Measurements from ENCODE around the gene CCT8. TPM values are rescaled to one million over a fixed set of nuclear protein-coding genes. Genes with fewer than 3 reads are reported as not detected.

Gene CCT8
- total and polyA plus RNA-seq, 10 of the 15 experiments (the other 5 are each of a cell fraction or from before 2014, with no cell fraction given) = 321 to 696 (median 471) TPM

- TF ChIP-seq EP300 (IDR thresholded peaks at IDR 0.05; ENCODE audit: borderline replicate concordance in 1 of 2, control insufficient read depth in 1 of 2, low read depth in 2 of 2, low read length in 2 of 2) (no peak), NRF1 (conservative IDR thresholded peaks at IDR 0.05; ENCODE audit: low read depth, low read length) (no peak), SMC3 (IDR thresholded peaks at IDR 0.05; ENCODE audit: borderline replicate concordance, low read length) (no peak)
Measured at GRCh38 chr21:29018540-29018939, 54.9 kb downstream of the CCT8 start (continued).

- DNase-seq (ENCODE audit: low read depth, low spot score) (no peak), FAIRE-seq (peak; percentile 47), ATAC-seq (peak; percentile 51)
- peaks cover 24% of the 10 kb centered on the region for H3K79me2 ChIP-seq (ENCODE audit: control insufficient read depth, insufficient read depth, low read length)
- no peaks in the 10 kb centered on the region for H3K36me3 ChIP-seq (ENCODE audit: control insufficient read depth in 2 of 2, insufficient read depth in 2 of 2, low read length in 1 of 2)
- H3K4me2 ChIP-seq (ENCODE audit: control insufficient read depth, insufficient read depth) = peak overlapping the region; percentile 85
- peak overlapping the region; percentile 95 for H3K27ac ChIP-seq (ENCODE audit: control insufficient read depth, insufficient read depth)
- H3K27me3 ChIP-seq (replicated peaks in 1 of 2; ENCODE audit: control insufficient read depth in 2 of 2, insufficient read depth in 2 of 2, low read length in 1 of 2) = no peaks in the 10 kb centered on the region
- ChIA-PET POLR2A (interaction anchor here (0.7 to 3.5 kb wide), 9 partner anchors 9 to 283 kb away, joined by 3 to 41 read pairs (median 5); partner anchors contain the start of gene LTN1), SMC1A (ENCODE audit: uncharacterized antibody, unreplicated experiment) (interaction anchor here (0.7 to 2.4 kb wide), 13 partner anchors 10 to 55 kb away, joined by 3 to 20 read pairs (median 4); partner anchors contain the start of genes CCT8 and LTN1), RAD21 (ENCODE audit: unreplicated experiment) (interaction anchor here (1.1 to 3.5 kb wide), 9 partner anchors 9 to 359 kb away, joined by 3 to 24 read pairs (median 7); partner anchors contain the start of gene LTN1), CTCF (interaction anchor here (1.6 to 2.1 kb wide), 4 partner anchors 9 to 359 kb away, joined by 3 to 7 read pairs (median 5); no protein-coding TSS in a partner anchor)
- peak overlapping the region; percentile 49 for H2AFZ ChIP-seq (ENCODE audit: control insufficient read depth, low read depth, low read length)
- intact Hi-C loops (cut with micrococcal nuclease; ENCODE audit: unreplicated experiment) (no loop called here), in situ Hi-C loops (cut with MboI) (no loop called here)
- peak overlapping the region; percentile 88 for H3K9ac ChIP-seq (ENCODE audit: control insufficient read depth, insufficient read depth, low read length)
- no peaks in the 10 kb centered on the region for H3K9me3 ChIP-seq (replicated peaks; ENCODE audit: control insufficient read depth, insufficient read depth, low read length)
- H4K20me1 ChIP-seq (ENCODE audit: control insufficient read depth, insufficient read depth) = no peaks in the 10 kb centered on the region
- 8% methylated on average over 6 of the region's 6 CpGs for WGBS (ENCODE audit: insufficient coverage, insufficient replicate concordance, low lambda C conversion rate, missing lambda C conversion rate)
- H3K4me3 ChIP-seq = peak overlapping the region; percentile 97
- BruUV-seq (replicated peaks) = no TSS peak
- H3K4me1 ChIP-seq (ENCODE audit: control insufficient read depth, insufficient read depth, low read length) = peaks cover 9% of the 10 kb centered on the region; the same call in 1 of the 2 replicates
- TF ChIP-seq MEF2A (IDR thresholded peaks at IDR 0.05; ENCODE audit: insufficient read depth, low read depth, low read length) (no peak), ZNF622 (IDR thresholded peaks at IDR 0.05) (no peak), IKZF1 (conservative IDR thresholded peaks at IDR 0.05) (0 out of 2 replicates have a peak, but pooled peaks have one; percentile 12), USF2 (IDR thresholded peaks at IDR 0.05; ENCODE audit: borderline replicate concordance, low read depth, low read length) (no peak), CEBPB (IDR thresholded peaks at IDR 0.05; ENCODE audit: borderline replicate concordance in 1 of 2, low read depth in 2 of 2, low read length in 2 of 2) (no peak), YY1 (IDR thresholded peaks at IDR 0.05; ENCODE audit: low read depth, low read length) (0 out of 2 replicates have a peak, but pooled peaks have one; percentile 46), NR2F1 (conservative IDR thresholded peaks at IDR 0.05) (no peak), IKZF2 (IDR thresholded peaks at IDR 0.05) (peak; percentile 42 to 54; a peak in 2 of 4 replicates), PAX5 (IDR thresholded peaks at IDR 0.05; ENCODE audit: borderline replicate concordance, low read depth, low read length) (no peak), ZNF687 (IDR thresholded peaks at IDR 0.05) (peak; percentile 44; the same call in 1 of the 2 replicates), CTCF (IDR thresholded peaks at IDR 0.05 in 2 of 3, conservative IDR thresholded peaks at IDR 0.05 in 1 of 3; ENCODE audit: control insufficient read depth in 2 of 3, extremely low read depth in 1 of 3, insufficient read depth in 1 of 3, low read depth in 3 of 3, low read length in 3 of 3) (no peak), NBN (IDR thresholded peaks at IDR 0.05) (0 out of 2 replicates have a peak, but pooled peaks have one; percentile 42)
Measured at GRCh38 chr21:29017639-29018237, 55.7 kb downstream of the CCT8 start.
